Karpas-422 (cell line): ENCODE data around the gene HAUS1. TPM values are rescaled to one million over a fixed set of nuclear protein-coding genes. Genes with fewer than 3 reads are reported as not detected.
"Not testable (repeated sequence)": the region's sequence is repeated elsewhere in the genome, so short reads cannot be mapped to it uniquely, and the experiment has no call there.

Experiments used
- DNase-seq: peaks from one replicate; pipeline ENCODE4 v3.0.0-alpha.2; 2015
- H2AFZ ChIP-seq: fragments of 200-600 bp; sonication (generic); 2 replicates; pipeline ENCODE4 v1.6.1; 2014; ENCODE audit warnings: antibody characterized with exemption, low read length, mixed read lengths
- H3K27ac ChIP-seq: fragments of 200-600 bp; sonication (generic); 2 replicates; pipeline ENCODE4 v1.5.1; 2014; ENCODE audit warnings: mild to moderate bottlenecking, low read length, moderate library complexity
- H3K27me3 ChIP-seq: fragments of 200-600 bp; sonication (generic); 2 replicates; pipeline ENCODE4 v1.6.1; 2014; ENCODE audit warnings: low read length, mixed read lengths
- H3K36me3 ChIP-seq: fragments of 200-600 bp; sonication (generic); 2 replicates; pipeline ENCODE4 v1.6.1; 2014; ENCODE audit warnings: low read length, mixed read lengths; ENCODE audit not compliant: insufficient read depth
- H3K4me1 ChIP-seq: fragments of 200-600 bp; sonication (generic); 2 replicates; pipeline ENCODE4 v1.6.1; 2014; ENCODE audit warnings: mild to moderate bottlenecking, low read length, mixed read lengths
- H3K4me2 ChIP-seq: fragments of 200-600 bp; sonication (generic); 2 replicates; pipeline ENCODE4 v1.6.1; 2014; ENCODE audit warnings: low read length, low read depth, mild to moderate bottlenecking; ENCODE audit not compliant: poor library complexity, severe bottlenecking
- H3K4me3 ChIP-seq: fragments of 200-600 bp; sonication (generic); 2 replicates; pipeline ENCODE4 v1.5.1; 2014; ENCODE audit warnings: mild to moderate bottlenecking, antibody characterized with exemption, low read length, mixed read lengths
- H3K79me2 ChIP-seq: fragments of 200-600 bp; sonication (generic); 2 replicates; pipeline ENCODE4 v1.6.1; 2014; ENCODE audit warnings: mild to moderate bottlenecking, low read length, mixed read lengths
- H3K9ac ChIP-seq: fragments of 200-600 bp; sonication (generic); 2 replicates; pipeline ENCODE4 v1.6.0; 2014; ENCODE audit warnings: low read length
- H3K9me2 ChIP-seq: fragments of 200-600 bp; sonication (generic), shearing (Covaris generic); replicated peaks from 2 replicates; pipeline ENCODE4 v1.6.0; 2014; ENCODE audit warnings: mild to moderate bottlenecking, low read length, moderate library complexity; ENCODE audit not compliant: insufficient read depth
- H3K9me3 ChIP-seq: fragments of 300-700, 200-600 bp; sonication (generic); 2 replicates; pipeline ENCODE4 v1.6.1; 2014; ENCODE audit warnings: low read length, mixed read lengths
- H4K20me1 ChIP-seq: fragments of 200-600 bp; sonication (generic); 2 replicates; pipeline ENCODE4 v1.6.1; 2014; ENCODE audit warnings: mild to moderate bottlenecking, antibody characterized with exemption, low read length, low read depth; ENCODE audit not compliant: insufficient read depth
- total RNA-seq: library from RNA; depleted of rRNA; stranded (reverse); fragments of >200 nt; shearing (Covaris generic); gene quantifications from 2 replicates; pipeline ENCODE4 v1.2.3, GENCODE V29; 2014; ENCODE audit warnings: low replicate concordance

The HAUS1 gene
- total RNA-seq, 1 experiment from 2014 or later = 30.9 TPM

- Histone ChIP-seq H3K9ac (peak within 1 kb of the TSS; percentile 78), H3K4me3 (peak within 1 kb of the TSS; percentile 85), H3K27ac (peak within 1 kb of the TSS; percentile 64), H3K36me3 (peaks cover 20% of the 10 kb centered on the region), H3K9me2 (no peaks in the 10 kb centered on the region), H3K9me3 (no peaks in the 10 kb centered on the region), H4K20me1 (peaks cover 8% of the 10 kb centered on the region; the same call in 1 of the 2 replicates), H3K4me2 (peak within 1 kb of the TSS; percentile 71), H3K27me3 (no peaks in the 10 kb centered on the region), H3K4me1 (peaks cover 22% of the 10 kb centered on the region), H2AFZ (peak within 1 kb of the TSS; percentile 73), H3K79me2 (peaks cover 61% of the 10 kb centered on the region)
- peak; percentile 94 for DNase-seq
Observed at GRCh38 chr18:46097801-46098615, 6.2 kb upstream of the HAUS1 start, which contains the start of gene ATP5F1A. Gene ATP5F1A (minus strand): TSS chr18:46098296. CDS start chr18:46098231, 65 bp downstream.

- Histone ChIP-seq H3K9ac (peak overlapping the region; percentile 78), H4K20me1 (peaks cover 8% of the 10 kb centered on the region; the same call in 1 of the 2 replicates), H3K9me2 (no peaks in the 10 kb centered on the region), H3K27ac (peak overlapping the region; percentile 64), H3K27me3 (no peaks in the 10 kb centered on the region), H3K79me2 (peaks cover 55% of the 10 kb centered on the region), H3K4me1 (peaks cover 22% of the 10 kb centered on the region), H3K36me3 (peaks cover 14% of the 10 kb centered on the region), H3K4me3 (peak overlapping the region; percentile 85), H2AFZ (peak overlapping the region; percentile 73), H3K4me2 (peak overlapping the region; percentile 71), H3K9me3 (no peaks in the 10 kb centered on the region)
- no peak for DNase-seq
Observed at GRCh38 chr18:46098616-46098933, 5.6 kb upstream of the HAUS1 start.

GRCh38 chr18:46099463-46099862, 4.7 kb upstream of the HAUS1 start:
- Histone ChIP-seq H3K4me1 (peaks cover 27% of the 10 kb centered on the region), H3K4me2 (no peak overlapping the region), H3K9me2 (no peaks in the 10 kb centered on the region), H3K36me3 (peaks cover 9% of the 10 kb centered on the region), H3K79me2 (peaks cover 48% of the 10 kb centered on the region), H3K27ac (no peak overlapping the region), H4K20me1 (peaks cover 8% of the 10 kb centered on the region; the same call in 1 of the 2 replicates), H3K27me3 (no peaks in the 10 kb centered on the region), H3K9ac (no peak overlapping the region), H2AFZ (no peak overlapping the region), H3K4me3 (no peak overlapping the region), H3K9me3 (no peaks in the 10 kb centered on the region)
- no peak for DNase-seq

GRCh38 chr18:46109386-46109785, 5.2 kb downstream of the HAUS1 start:
- Histone ChIP-seq H3K27ac (no peak overlapping the region), H3K27me3 (no peaks in the 10 kb centered on the region), H3K79me2 (peaks cover 40% of the 10 kb centered on the region), H3K9ac (no peak overlapping the region), H3K9me3 (no peaks in the 10 kb centered on the region), H2AFZ (no peak overlapping the region), H4K20me1 (no peaks in the 10 kb centered on the region), H3K4me1 (peaks cover 10% of the 10 kb centered on the region; the same call in 1 of the 2 replicates), H3K36me3 (peaks cover 26% of the 10 kb centered on the region), H3K9me2 (no peaks in the 10 kb centered on the region), H3K4me2 (no peak overlapping the region), H3K4me3 (no peak overlapping the region)
- no peak for DNase-seq

GRCh38 chr18:46110406-46110805, 6.2 kb downstream of the HAUS1 start:
- H3K79me2 ChIP-seq = peaks cover 30% of the 10 kb centered on the region
- no peak overlapping the region for H3K9ac ChIP-seq
- no peaks in the 10 kb centered on the region for H3K9me3 ChIP-seq
- no peak for DNase-seq
- H3K4me1 ChIP-seq = peaks cover 5% of the 10 kb centered on the region; the same call in 1 of the 2 replicates
- H3K4me2 ChIP-seq = no peak overlapping the region
- no peak overlapping the region for H3K4me3 ChIP-seq
- H3K9me2 ChIP-seq = no peaks in the 10 kb centered on the region
- no peak overlapping the region for H2AFZ ChIP-seq
- no peaks in the 10 kb centered on the region for H4K20me1 ChIP-seq
- no peaks in the 10 kb centered on the region for H3K27me3 ChIP-seq
- H3K27ac ChIP-seq = no peak overlapping the region
- peaks cover 33% of the 10 kb centered on the region for H3K36me3 ChIP-seq

- no peaks in the 10 kb centered on the region for H3K9me3 ChIP-seq
- no peak overlapping the region for H3K27ac ChIP-seq
- H3K9me2 ChIP-seq = no peaks in the 10 kb centered on the region
- no peaks in the 10 kb centered on the region for H3K4me1 ChIP-seq
- H3K4me3 ChIP-seq = no peak overlapping the region
- no peaks in the 10 kb centered on the region for H3K27me3 ChIP-seq
- peaks cover 28% of the 10 kb centered on the region for H3K36me3 ChIP-seq
- no peak for DNase-seq
- H3K79me2 ChIP-seq = 0 out of 2 replicates have a peak, but pooled peaks cover 11% of the 10 kb centered on the region
- H3K9ac ChIP-seq = no peak overlapping the region
- H3K4me2 ChIP-seq = no peak overlapping the region
- no peaks in the 10 kb centered on the region for H4K20me1 ChIP-seq
- no peak overlapping the region for H2AFZ ChIP-seq
Observed at GRCh38 chr18:46113751-46114150, 9.6 kb downstream of the HAUS1 start.

GRCh38 chr18:46126625-46127024, 22.4 kb downstream of the HAUS1 start:
- not testable (repeated sequence) for H3K27ac ChIP-seq, H3K4me1 ChIP-seq, H3K4me2 ChIP-seq, H3K9me2 ChIP-seq, H3K9me3 ChIP-seq, H2AFZ ChIP-seq, DNase-seq, H3K79me2 ChIP-seq, H4K20me1 ChIP-seq, H3K9ac ChIP-seq, H3K4me3 ChIP-seq, H3K27me3 ChIP-seq
- peaks cover 22% of the 10 kb centered on the region; the same call in 1 of the 2 replicates for H3K36me3 ChIP-seq

GRCh38 chr18:46130061-46130460, 25.9 kb downstream of the HAUS1 start:
- no peaks in the 10 kb centered on the region for H3K79me2 ChIP-seq
- no peak overlapping the region for H2AFZ ChIP-seq
- no peak overlapping the region for H3K9ac ChIP-seq
- H3K27ac ChIP-seq = no peak overlapping the region
- H4K20me1 ChIP-seq = no peaks in the 10 kb centered on the region
- no peak overlapping the region for H3K4me2 ChIP-seq
- H3K9me2 ChIP-seq = no peaks in the 10 kb centered on the region
- H3K4me1 ChIP-seq = peaks cover 3% of the 10 kb centered on the region; the same call in 1 of the 2 replicates
- no peak for DNase-seq
- no peaks in the 10 kb centered on the region for H3K9me3 ChIP-seq
- H3K4me3 ChIP-seq = no peak overlapping the region
- H3K36me3 ChIP-seq = peaks cover 11% of the 10 kb centered on the region; the same call in 1 of the 2 replicates
- no peaks in the 10 kb centered on the region for H3K27me3 ChIP-seq
